Stimulated activated CD4-positive, alpha-beta T cell treated with anti-CD3 and anti-CD28 coated beads, Interleukin-15, amount 100 ng/mL, for 24 hours (primary cell): ENCODE data around the gene KLHDC10.
"Not testable (repeated sequence)": the region's sequence is repeated elsewhere in the genome, so short reads cannot be mapped to it uniquely, and the experiment has no call there.

ENCODE experiments used
- DNase-seq: peaks from one replicate; pipeline ENCODE4 v3.0.0-alpha.2; 2020

The KLHDC10 gene

GRCh38 chr7:130142654-130143333 lies 72.5 kb downstream of the KLHDC10 start:
- no peak for DNase-seq

GRCh38 chr7:130143334-130143732 lies 73.0 kb downstream of the KLHDC10 start:
- no peak for DNase-seq

GRCh38 chr7:130143986-130144311 lies 73.6 kb downstream of the KLHDC10 start:
- no peak for DNase-seq

- DNase-seq = no peak
These were observed 74.2 kb downstream of the KLHDC10 start for GRCh38 chr7:130144312-130145171.

GRCh38 chr7:130145424-130146100 lies 75.2 kb downstream of the KLHDC10 start:
- DNase-seq = no peak

DNA sequence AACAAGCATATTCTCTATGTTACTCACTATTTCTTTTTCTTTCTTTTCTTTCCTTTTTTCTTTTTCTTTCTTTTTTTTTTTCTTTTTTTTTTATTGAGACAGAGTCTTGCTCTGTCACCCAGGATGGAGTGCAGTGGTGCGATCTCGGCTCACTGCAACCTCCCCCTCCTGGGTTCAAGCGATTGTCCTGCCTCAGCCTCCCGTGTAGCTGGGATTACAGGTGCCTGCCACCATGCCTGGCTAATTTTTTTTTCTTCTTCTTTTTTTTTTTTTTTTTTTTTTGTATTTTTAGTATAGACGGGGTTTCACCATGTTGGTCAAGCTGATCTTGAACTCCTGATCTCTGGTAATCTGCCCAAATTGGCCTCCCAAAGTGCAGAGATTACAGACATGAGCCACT lies 75.8 kb downstream of the KLHDC10 start:
- not testable (repeated sequence) for DNase-seq

DNA sequence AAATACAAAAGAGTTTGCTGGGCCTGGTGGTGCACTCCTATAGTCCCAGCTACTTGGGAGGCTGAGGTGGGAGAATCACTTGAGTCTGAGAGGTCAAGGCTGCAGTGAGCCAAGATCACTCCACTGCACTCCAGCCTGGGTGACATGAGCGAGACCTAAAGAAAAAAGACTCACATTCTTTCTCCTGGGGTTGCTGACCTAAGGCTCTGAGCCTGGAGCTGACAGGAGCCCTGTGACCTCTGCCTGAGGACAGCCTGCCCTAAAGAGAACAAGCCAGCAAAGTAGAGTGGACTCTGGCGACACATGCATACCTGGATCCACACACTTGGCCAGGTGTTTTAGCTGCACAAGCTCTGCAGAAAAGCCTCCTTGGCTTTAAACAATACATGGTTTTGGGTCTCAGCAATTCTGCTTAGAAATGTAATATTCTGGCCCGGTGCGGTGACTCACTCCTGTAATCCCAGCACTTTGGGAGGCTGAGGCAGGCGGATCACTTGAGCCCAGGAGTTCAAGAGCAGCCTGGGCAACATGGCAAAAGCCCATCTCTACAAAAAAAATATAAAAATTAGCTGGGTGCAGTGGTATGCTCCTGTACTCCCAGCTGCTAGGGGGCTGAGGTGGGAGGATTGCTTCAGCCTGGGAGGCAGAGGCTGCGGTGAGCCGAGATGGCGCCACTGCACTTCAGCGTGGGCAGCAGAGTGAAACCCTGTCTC lies 76.5 kb downstream of the KLHDC10 start:
- no peak for DNase-seq

DNA sequence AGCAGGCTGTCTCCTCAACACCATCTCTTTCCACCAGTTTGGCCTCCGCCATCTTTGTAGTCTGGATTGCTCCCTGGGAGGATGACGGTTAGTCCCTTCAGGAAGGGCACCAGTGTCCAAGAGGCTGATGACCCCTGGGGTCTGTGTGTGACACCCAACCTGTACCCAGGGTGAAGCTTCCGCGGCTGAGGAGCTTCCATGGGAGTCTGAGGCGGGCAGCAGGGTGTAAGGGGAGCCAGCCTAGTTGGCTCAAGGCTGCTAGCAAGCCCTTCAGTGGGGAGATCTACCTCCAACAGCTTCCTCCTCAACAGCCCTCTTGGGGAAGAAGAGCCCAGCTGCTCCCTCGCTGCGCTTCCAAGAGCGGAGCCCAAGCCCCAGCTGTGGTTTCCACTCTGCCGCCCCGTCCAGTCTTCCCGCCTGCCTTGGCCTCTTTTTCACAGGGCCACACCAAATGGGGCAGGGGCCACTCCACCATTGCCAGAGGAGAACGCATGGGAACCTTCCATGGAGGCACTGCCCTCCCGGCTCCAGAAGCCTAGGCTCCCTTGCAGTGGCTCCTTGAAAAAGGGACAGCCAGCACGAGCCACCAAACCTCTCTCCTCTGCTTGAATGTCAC lies 77.5 kb downstream of the KLHDC10 start:
- no peak for DNase-seq

- DNase-seq = no peak
These were observed 78.2 kb downstream of the KLHDC10 start for GRCh38 chr7:130148561-130148960.

DNA sequence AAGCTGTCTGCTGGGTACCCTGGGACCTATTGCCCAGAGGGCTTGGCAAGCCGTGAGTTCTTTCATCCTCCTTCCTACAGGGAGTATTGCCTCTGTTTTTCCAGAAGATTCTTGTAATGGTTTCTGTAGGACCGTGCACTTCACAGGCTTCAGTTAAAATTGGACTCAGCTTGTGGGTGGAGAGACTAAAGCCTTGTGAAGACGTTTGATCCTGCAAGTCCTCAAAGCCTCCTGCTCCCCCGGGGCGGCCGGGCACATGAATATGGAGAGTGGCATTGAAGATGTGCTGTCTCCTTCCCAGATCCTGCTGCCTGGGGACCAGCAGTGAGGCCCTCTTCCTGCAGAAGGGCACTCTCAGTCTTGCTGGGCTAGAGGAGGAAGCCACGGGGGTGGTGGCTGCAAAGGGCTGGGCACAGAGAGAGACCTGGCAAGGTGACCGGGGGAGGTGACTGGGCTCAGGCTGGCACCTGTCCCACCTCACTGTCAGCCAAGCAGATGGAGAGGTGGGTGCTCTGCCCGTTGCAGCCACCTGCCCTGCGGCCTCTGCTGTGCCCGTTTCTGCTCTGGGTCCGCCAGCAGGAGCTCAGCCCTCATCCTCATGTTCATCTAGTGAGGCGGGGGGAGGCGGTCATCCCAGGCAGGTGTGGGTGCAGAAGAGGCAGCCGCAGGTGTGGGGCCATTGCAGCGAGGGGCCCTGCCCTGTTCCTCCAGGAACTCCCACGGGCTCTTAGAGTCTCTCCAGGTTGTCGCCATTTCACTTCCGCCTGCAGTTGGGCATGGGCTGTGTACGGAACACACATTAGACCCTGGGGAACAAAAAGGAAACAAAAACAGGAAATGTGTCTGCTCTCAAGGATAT lies 79.2 kb downstream of the KLHDC10 start:
- DNase-seq = no peak

- no peak for DNase-seq
These were observed 80.3 kb downstream of the KLHDC10 start for GRCh38 chr7:130150587-130150986.

GRCh38 chr7:130151591-130152492 lies 81.5 kb downstream of the KLHDC10 start:
- DNase-seq = peak; percentile 38

- DNase-seq = no peak
These were observed 82.3 kb downstream of the KLHDC10 start for GRCh38 chr7:130152493-130153210.

DNA sequence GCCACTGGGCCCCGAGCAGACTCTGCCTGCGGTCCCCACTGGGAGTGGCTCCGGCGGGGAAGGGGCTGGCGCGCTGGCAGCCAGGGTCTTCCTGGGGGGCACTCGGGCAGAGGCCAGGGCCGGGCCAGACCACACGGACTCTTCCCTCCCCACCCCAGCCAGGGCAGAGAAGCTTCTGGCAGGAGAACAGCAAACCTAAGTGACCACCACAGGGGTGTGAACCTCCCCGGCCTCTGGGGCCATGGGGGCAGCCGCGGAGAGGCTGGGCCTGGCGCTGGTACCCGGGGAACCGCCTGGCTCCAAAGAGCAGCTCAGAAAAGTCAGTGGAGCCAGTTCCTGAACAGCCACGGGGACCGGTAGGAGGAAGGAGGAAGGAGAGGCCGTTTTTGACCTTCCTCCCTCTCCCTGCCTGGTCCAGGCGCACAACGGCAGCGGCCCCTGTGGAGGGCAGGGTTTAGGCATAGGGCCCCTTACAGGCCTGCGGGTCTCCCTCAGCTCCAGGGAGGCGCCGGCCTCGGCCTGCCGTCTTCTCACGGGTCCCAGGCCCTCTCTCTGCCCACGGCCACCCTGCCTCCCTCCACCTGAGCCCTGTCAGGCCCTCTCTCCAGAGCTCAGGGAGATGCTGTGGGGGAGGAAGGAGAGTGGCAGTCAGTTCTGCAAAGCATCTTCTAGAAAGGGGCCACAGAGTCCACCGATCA lies 83.0 kb downstream of the KLHDC10 start:
- DNase-seq = no peak

DNA sequence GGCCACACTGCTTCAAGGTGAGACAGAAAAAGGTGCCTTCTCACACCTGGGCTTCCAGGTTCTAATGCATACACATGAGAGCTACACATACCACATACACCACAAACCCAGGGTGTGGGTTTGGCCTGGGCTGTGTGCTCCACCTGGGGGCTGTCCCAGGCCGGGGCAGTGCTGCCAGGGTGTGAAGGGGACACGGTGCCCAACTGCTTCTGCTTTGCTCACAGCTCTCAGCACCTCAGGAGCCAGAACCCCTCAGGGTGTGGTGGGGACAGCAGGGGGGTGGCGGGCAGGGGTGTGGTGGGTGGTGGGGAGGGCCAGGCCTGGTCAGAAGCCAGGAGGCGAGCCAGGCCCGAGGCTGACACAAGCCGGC lies 83.8 kb downstream of the KLHDC10 start:
- no peak for DNase-seq

- DNase-seq = no peak
These were observed 84.4 kb downstream of the KLHDC10 start for GRCh38 chr7:130154501-130155317.

DNA sequence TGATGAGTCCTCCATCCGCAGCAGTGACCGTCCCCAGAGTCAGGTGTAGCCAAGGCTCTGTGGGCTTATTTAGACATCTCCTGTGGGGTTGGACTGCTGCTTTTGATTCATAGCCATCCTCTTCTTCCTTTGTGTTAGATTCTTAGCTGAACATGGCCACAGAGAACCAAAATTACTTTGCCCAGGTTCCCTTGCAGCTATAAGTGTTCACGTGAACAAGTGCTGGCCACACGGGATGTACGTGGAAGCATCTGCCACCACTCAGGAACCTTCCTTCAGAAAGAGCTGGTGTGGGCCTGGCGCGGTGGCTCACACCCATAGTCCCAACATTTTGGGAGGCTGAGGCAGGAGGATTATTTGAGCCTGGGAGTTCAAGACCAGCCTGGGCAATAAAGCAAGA lies 85.8 kb downstream of the KLHDC10 start:
- DNase-seq = no peak

DNA sequence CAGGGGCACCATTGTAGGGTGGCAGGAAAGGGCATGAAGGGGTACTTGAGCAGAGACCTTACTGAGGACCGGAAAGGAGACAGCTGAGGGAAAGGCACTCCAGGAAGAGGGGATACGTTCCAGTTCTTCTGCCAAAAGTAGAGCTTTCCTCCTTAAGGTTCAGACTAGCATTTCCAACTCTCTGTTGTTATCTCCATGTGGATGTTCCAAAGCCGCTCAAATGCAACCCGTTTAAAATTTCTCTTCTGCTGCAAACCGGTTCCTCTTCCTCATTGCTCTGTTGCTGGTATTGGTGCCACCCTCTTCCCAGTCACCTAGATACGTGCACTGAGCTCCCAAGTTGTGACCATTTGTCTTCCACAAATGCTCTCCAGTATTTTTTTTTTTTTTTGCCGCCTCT lies 87.4 kb downstream of the KLHDC10 start:
- no peak for DNase-seq

DNA sequence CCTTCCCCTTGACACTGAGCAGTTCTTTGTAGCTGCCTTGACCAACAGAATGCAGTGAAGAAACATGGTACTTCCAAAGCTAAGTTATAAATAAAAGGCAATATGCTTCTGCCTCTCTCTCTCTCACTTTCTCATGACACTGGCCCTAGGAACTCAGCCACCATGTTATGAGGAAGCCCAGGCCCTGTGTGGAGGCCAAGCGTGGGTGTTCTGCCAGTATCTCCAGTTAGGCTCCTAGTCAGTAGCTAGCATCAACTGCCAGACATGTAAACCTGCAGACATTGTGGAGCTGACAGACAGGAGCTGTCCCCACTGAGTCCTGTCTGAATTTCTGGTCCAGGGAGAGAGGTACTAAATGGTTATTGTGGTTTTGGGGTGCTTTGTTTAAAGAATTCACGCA lies 89.7 kb downstream of the KLHDC10 start:
- DNase-seq = no peak
